DLD1 (cell line): ENCODE results near the gene ELMO3.

Experiments used
- in situ Hi-C: cut with HindIII; loops from 2 replicates; pipeline ENCODE4 v1.10.0; 2017; ENCODE audit warnings: low sequenced_read_pairs

The ELMO3 gene

GRCh38 chr16:67179421-67180080 is 19.4 kb upstream of the ELMO3 start:
- in situ Hi-C loops: no loop called here

GRCh38 chr16:67180166-67180565 is 18.8 kb upstream of the ELMO3 start:
- in situ Hi-C loops: no loop called here

GRCh38 chr16:67181346-67181745 is 17.6 kb upstream of the ELMO3 start:
- in situ Hi-C loops: no loop called here

- in situ Hi-C loops: no loop called here
These were observed 16.6 kb upstream of the ELMO3 start for GRCh38 chr16:67182288-67182687.

GRCh38 chr16:67183284-67183626 is 15.7 kb upstream of the ELMO3 start:
- in situ Hi-C loops: no loop called here

- in situ Hi-C loops: no loop called here
These were observed 15.1 kb upstream of the ELMO3 start, which contains the start of gene MATCAP1 for GRCh38 chr16:67183627-67184452. MATCAP1 (minus strand) TSS chr16:67183963; CDS start chr16:67180610, 3,353 bp downstream.

- in situ Hi-C loops: no loop called here
These were observed 14.4 kb upstream of the ELMO3 start for GRCh38 chr16:67184453-67184994.

GRCh38 chr16:67184995-67185650 is 13.8 kb upstream of the ELMO3 start:
- in situ Hi-C loops: no loop called here

GRCh38 chr16:67185651-67186134 is 13.2 kb upstream of the ELMO3 start:
- in situ Hi-C loops: no loop called here

GRCh38 chr16:67186550-67186950 is 12.4 kb upstream of the ELMO3 start:
- in situ Hi-C loops: no loop called here

- in situ Hi-C loops: no loop called here
These were observed 11.6 kb upstream of the ELMO3 start for GRCh38 chr16:67187175-67187890.

GRCh38 chr16:67188323-67188722 is 10.6 kb upstream of the ELMO3 start:
- in situ Hi-C loops: no loop called here

- in situ Hi-C loops: no loop called here
These were observed 10.1 kb upstream of the ELMO3 start for GRCh38 chr16:67188798-67189197.

- in situ Hi-C loops: no loop called here
These were observed 8.9 kb upstream of the ELMO3 start, which contains the start of gene EXOC3L1 for GRCh38 chr16:67190041-67190440. EXOC3L1 (minus strand) TSS chr16:67190136; CDS start chr16:67189676, 460 bp downstream.

- in situ Hi-C loops: no loop called here
These were observed 8.2 kb upstream of the ELMO3 start for GRCh38 chr16:67190448-67191399.

- in situ Hi-C loops: no loop called here
These were observed 7.4 kb upstream of the ELMO3 start for GRCh38 chr16:67191411-67191994.

- in situ Hi-C loops: no loop called here
These were observed 6.8 kb upstream of the ELMO3 start, which contains the start of gene E2F4 for GRCh38 chr16:67191995-67192681. E2F4 (plus strand) TSS chr16:67192155; CDS start chr16:67192228, 73 bp downstream.

- in situ Hi-C loops: no loop called here
These were observed 6.1 kb upstream of the ELMO3 start for GRCh38 chr16:67192781-67193361.
